Fibroblast of lung (primary cell): ENCODE measurements around the gene TM7SF2. TPM values are rescaled to one million over a fixed set of nuclear protein-coding genes. Genes with fewer than 3 reads are reported as not detected.

Source experiments
- DNase-seq, 2 donors: peaks; one replicate each; pipeline versions ENCODE4 v3.0.0 to v3.0.0-alpha.2; 2010; ENCODE audit warnings: low read depth in 2 of 2
- H2AFZ ChIP-seq: 2 replicates; pipeline ENCODE4 v1.5.1; 2012; ENCODE audit warnings: low read length, control low read depth, inconsistent platforms
- H3K27ac ChIP-seq: 2 replicates; pipeline ENCODE4 v1.5.1; 2011; ENCODE audit warnings: low read length, control low read depth; ENCODE audit not compliant: insufficient read depth
- H3K27me3 ChIP-seq: 2 replicates; pipeline ENCODE4 v1.5.1; 2011; ENCODE audit warnings: mild to moderate bottlenecking, low read length; ENCODE audit not compliant: control insufficient read depth, insufficient read depth
- H3K36me3 ChIP-seq: 2 replicates; pipeline ENCODE4 v1.5.1; 2011; ENCODE audit warnings: low read length; ENCODE audit not compliant: control insufficient read depth, insufficient read depth
- H3K4me1 ChIP-seq: 2 replicates; pipeline ENCODE4 v1.5.1; 2011; ENCODE audit warnings: low read length; ENCODE audit not compliant: control insufficient read depth, insufficient read depth; ENCODE audit errors: extremely low read depth
- H3K4me2 ChIP-seq: 2 replicates; pipeline ENCODE4 v1.5.1; 2011; ENCODE audit warnings: low read length, control low read depth; ENCODE audit not compliant: insufficient read depth; ENCODE audit errors: extremely low read depth
- H3K4me3 ChIP-seq, 4 experiments: fragments of 200-600 bp in 1 of 4; sonication (generic) in 1 of 4; replicated peaks in 1 of 4; 2 replicates each; pipeline ENCODE4 v1.5.1; 2011 to 2016; ENCODE audit warnings: low read length in 4 of 4, low read depth in 3 of 4, mild to moderate bottlenecking in 3 of 4, control low read depth in 2 of 4, inconsistent platforms in 1 of 4, mixed read lengths in 1 of 4; ENCODE audit not compliant: insufficient read depth in 1 of 4; ENCODE audit errors: control extremely low read depth in 1 of 4
- H3K79me2 ChIP-seq: 2 replicates; pipeline ENCODE4 v1.5.1; 2012; ENCODE audit warnings: mild to moderate bottlenecking, low read length, inconsistent platforms; ENCODE audit not compliant: control insufficient read depth, insufficient read depth
- H3K9ac ChIP-seq: 2 replicates; pipeline ENCODE4 v1.5.1; 2011; ENCODE audit warnings: mild to moderate bottlenecking, low read length, control low read depth; ENCODE audit not compliant: insufficient read depth
- H3K9me3 ChIP-seq: 2 replicates; pipeline ENCODE4 v1.5.1; 2012; ENCODE audit warnings: low read depth, low read length; ENCODE audit not compliant: control insufficient read depth, insufficient read depth
- H4K20me1 ChIP-seq: 2 replicates; pipeline ENCODE4 v1.5.1; 2011; ENCODE audit warnings: low read length; ENCODE audit not compliant: control insufficient read depth, insufficient read depth; ENCODE audit errors: extremely low read depth
- EZH2 ChIP-seq: IDR thresholded peaks from 2 replicates; pipeline ENCODE4 v1.5.1; 2012; ENCODE audit warnings: low read length, control low read depth, mild to moderate bottlenecking; ENCODE audit errors: missing control alignments
- polyA plus RNA-seq, 2 donors: library from polyadenylated mRNA; depleted of rRNA in 1 of 2; stranded (reverse) in 1 of 2; unstranded in 1 of 2; fragments of >200 nt; gene quantifications; 2 replicates each; pipeline ENCODE4 v1.2.1, GENCODE V29; 2011 to 2012; ENCODE audit warnings: missing spikeins in 1 of 2
- total RNA-seq: library from RNA; depleted of rRNA; stranded (reverse); fragments of >200 nt; gene quantifications from 2 replicates; pipeline ENCODE4 v1.2.1, GENCODE V29; 2014
- TF ChIP-seq, protein P1 (sequence below), 2 donors: IDR thresholded peaks in 1 of 2; conservative IDR thresholded peaks in 1 of 2; 1 replicate in 1 of 2; 2 replicates in 1 of 2; pipeline ENCODE4 v1.5.1; 2011 to 2012; ENCODE audit warnings: low read length in 2 of 2, control low read depth in 1 of 2, inconsistent platforms in 1 of 2, low read depth in 1 of 2, mild to moderate bottlenecking in 1 of 2

The TM7SF2 gene
- total and polyA plus RNA-seq, 2 donors (not counting 1 experiment from before 2014, with no cell fraction given) = 11.7 to 89.5 TPM

DNA sequence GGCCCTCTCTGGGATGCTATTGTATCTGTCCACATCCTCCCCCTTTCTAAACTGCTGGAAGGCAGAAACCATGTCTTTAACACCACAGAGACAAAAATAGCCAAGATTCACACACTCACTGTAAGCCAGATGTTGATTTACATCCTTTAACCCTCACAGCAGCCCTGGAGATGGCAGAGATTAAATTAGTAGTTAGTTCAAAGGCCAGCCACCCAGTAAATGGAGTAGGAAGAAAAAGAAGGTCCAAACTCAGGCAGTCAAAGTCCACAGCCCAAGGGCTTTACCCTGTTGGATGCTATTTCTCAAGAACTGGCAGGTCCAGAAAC is 8.0 kb downstream of the TM7SF2 start:
- Histone ChIP-seq H4K20me1 (no peaks in the 10 kb centered on the region), H3K9me3 (no peaks in the 10 kb centered on the region), H3K36me3 (peaks cover 15% of the 10 kb centered on the region), H3K4me3 (no peak overlapping the region), H3K9ac (no peak overlapping the region), H3K27ac (no peak overlapping the region), H3K27me3 (no peaks in the 10 kb centered on the region), H2AFZ (no peak overlapping the region), H3K79me2 (peaks cover 42% of the 10 kb centered on the region), H3K4me2 (no peak overlapping the region), H3K4me1 (peaks cover 9% of the 10 kb centered on the region)
- DNase-seq = no peak
- TF ChIP-seq EZH2 = no peak
- TF ChIP-seq, protein P1, sequence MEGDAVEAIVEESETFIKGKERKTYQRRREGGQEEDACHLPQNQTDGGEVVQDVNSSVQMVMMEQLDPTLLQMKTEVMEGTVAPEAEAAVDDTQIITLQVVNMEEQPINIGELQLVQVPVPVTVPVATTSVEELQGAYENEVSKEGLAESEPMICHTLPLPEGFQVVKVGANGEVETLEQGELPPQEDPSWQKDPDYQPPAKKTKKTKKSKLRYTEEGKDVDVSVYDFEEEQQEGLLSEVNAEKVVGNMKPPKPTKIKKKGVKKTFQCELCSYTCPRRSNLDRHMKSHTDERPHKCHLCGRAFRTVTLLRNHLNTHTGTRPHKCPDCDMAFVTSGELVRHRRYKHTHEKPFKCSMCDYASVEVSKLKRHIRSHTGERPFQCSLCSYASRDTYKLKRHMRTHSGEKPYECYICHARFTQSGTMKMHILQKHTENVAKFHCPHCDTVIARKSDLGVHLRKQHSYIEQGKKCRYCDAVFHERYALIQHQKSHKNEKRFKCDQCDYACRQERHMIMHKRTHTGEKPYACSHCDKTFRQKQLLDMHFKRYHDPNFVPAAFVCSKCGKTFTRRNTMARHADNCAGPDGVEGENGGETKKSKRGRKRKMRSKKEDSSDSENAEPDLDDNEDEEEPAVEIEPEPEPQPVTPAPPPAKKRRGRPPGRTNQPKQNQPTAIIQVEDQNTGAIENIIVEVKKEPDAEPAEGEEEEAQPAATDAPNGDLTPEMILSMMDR (conservative IDR thresholded peaks at IDR 0.05 in 1 of 2, IDR thresholded peaks at IDR 0.05 in 1 of 2; ENCODE audit: low read depth in 1 of 2, low read length in 2 of 2) = no peak

DNA sequence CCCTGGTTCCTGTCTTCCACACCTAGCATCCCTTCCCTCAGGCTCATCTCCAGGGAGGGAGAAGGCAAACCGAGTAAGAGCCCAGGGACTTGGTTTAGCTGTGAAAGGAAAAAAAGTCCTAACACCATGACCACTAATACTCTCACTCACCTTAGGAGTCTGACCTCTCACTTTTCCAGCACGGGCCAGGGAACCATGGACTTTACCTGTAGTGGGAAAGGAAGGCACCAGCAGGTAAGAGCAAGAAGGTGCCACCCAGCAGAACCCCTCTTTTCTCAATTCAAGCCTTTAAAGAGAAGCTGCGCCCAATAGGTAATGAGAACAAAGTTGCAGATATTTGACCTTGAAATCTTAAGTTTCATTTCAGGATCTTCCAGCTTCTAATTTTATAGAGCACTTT is 9.2 kb downstream of the TM7SF2 start:
- Histone ChIP-seq H3K36me3 (peaks cover 15% of the 10 kb centered on the region), H3K27ac (peak overlapping the region; percentile 94), H3K4me1 (peaks cover 9% of the 10 kb centered on the region), H3K79me2 (peaks cover 39% of the 10 kb centered on the region), H3K4me2 (peak overlapping the region; percentile 96), H3K4me3 (peak overlapping the region; percentile 57 to 98 (median 85)), H4K20me1 (no peaks in the 10 kb centered on the region), H2AFZ (no peak overlapping the region), H3K9ac (peak overlapping the region; percentile 95), H3K27me3 (no peaks in the 10 kb centered on the region), H3K9me3 (no peaks in the 10 kb centered on the region)
- no peak for TF ChIP-seq EZH2
- TF ChIP-seq, protein P1 (conservative IDR thresholded peaks at IDR 0.05 in 1 of 2, IDR thresholded peaks at IDR 0.05 in 1 of 2; ENCODE audit: low read depth in 1 of 2, low read length in 2 of 2) = no peak
- DNase-seq = no peak

DNA sequence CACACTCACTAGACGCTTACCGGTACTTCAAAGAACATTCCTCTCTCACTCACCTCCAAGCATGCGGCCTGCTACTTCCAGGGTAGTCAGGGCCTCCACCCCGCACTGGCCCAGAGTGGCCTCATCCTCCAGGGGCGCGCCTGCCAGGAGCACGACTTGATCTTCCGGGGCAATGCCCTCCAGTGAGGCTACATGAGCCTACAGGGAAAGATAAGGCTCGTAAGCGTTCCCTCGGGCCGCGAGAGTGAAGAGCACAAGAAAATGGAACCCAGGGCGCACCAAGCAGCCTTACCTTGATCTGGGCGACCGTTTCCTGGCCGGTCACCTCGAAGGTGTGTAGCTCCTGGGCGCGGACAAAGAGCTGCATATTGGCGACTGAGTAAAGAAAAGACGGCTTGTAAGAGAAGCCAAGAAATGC is 9.8 kb downstream of the TM7SF2 start:
- Histone ChIP-seq H3K4me1 (peaks cover 6% of the 10 kb centered on the region), H3K9ac (peak overlapping the region; percentile 95), H3K27me3 (no peaks in the 10 kb centered on the region), H4K20me1 (no peaks in the 10 kb centered on the region), H3K4me3 (peak overlapping the region; percentile 57 to 98 (median 85)), H3K27ac (peak overlapping the region; percentile 94), H3K9me3 (no peaks in the 10 kb centered on the region), H3K4me2 (peak overlapping the region; percentile 96), H3K36me3 (peaks cover 16% of the 10 kb centered on the region), H3K79me2 (peaks cover 33% of the 10 kb centered on the region), H2AFZ (no peak overlapping the region)
- no peak for DNase-seq
- TF ChIP-seq, protein P1 (conservative IDR thresholded peaks at IDR 0.05 in 1 of 2, IDR thresholded peaks at IDR 0.05 in 1 of 2; ENCODE audit: low read depth in 1 of 2, low read length in 2 of 2) = no peak
